OCI-LY3 (cell line): ENCODE measurements around the gene ZHX3.

Source experiments
- H2AFZ ChIP-seq: fragments of 200-600, 300-600 bp; shearing (Covaris generic); 2 replicates; pipeline ENCODE4 v1.6.0; 2014; ENCODE audit warnings: antibody characterized with exemption, low read depth, low read length
- H3K27ac ChIP-seq: fragments of 200-600, 300-600 bp; sonication (generic); 2 replicates; pipeline ENCODE4 v1.5.1; 2014; ENCODE audit warnings: mild to moderate bottlenecking, low read length, moderate library complexity, mixed read lengths
- H3K27me3 ChIP-seq: fragments of 200-600, 300-600 bp; sonication (generic); 2 replicates; pipeline ENCODE4 v1.6.1; 2014; ENCODE audit warnings: low read depth, low read length, mixed read lengths
- H3K36me3 ChIP-seq: fragments of 200-600, 300-600 bp; sonication (generic); replicated peaks from 2 replicates; pipeline ENCODE3; 2014; ENCODE audit warnings: low read depth, low read length, mixed read lengths
- H3K4me1 ChIP-seq: fragments of 300-600, 200-600 bp; sonication (generic); 2 replicates; pipeline ENCODE4 v1.6.1; 2014; ENCODE audit warnings: low read length, mixed read lengths
- H3K4me2 ChIP-seq: fragments of 200-600, 300-600 bp; sonication (generic); 2 replicates; pipeline ENCODE4 v1.6.1; 2014; ENCODE audit warnings: low read length, mixed read lengths
- H3K4me3 ChIP-seq: fragments of 300-600, 200-600 bp; sonication (generic); 2 replicates; pipeline ENCODE4 v1.5.1; 2014; ENCODE audit warnings: antibody characterized with exemption, mild to moderate bottlenecking, low read length, moderate library complexity
- H3K79me2 ChIP-seq: fragments of 300-600, 200-600 bp; shearing (Covaris generic); 2 replicates; pipeline ENCODE4 v1.6.1; 2014; ENCODE audit warnings: mild to moderate bottlenecking, low read length, mixed read lengths
- H3K9ac ChIP-seq: fragments of 300-600, 200-600 bp; shearing (Covaris generic); 2 replicates; pipeline ENCODE4 v1.6.0; 2014; ENCODE audit warnings: mild to moderate bottlenecking, low read length, moderate library complexity
- H3K9me3 ChIP-seq: fragments of 200-600, 300-600 bp; shearing (Covaris generic); 2 replicates; pipeline ENCODE4 v1.6.1; 2014; ENCODE audit warnings: low read length, mixed read lengths; ENCODE audit not compliant: insufficient read depth
- H4K20me1 ChIP-seq: fragments of 200-600, 300-600 bp; sonication (generic); 2 replicates; pipeline ENCODE4 v1.6.1; 2016; ENCODE audit warnings: low read length, mixed read lengths; ENCODE audit not compliant: insufficient read depth
- EZH2phosphoT487 ChIP-seq: fragments of 200-600 bp; shearing (Covaris generic); IDR thresholded peaks from 2 replicates; pipeline ENCODE4 v1.6.1; 2018; ENCODE audit warnings: antibody characterized with exemption, mixed run types, low read depth
- TF ChIP-seq, protein P1 (sequence below): fragments of 200-600, 300-600 bp; sonication (generic); IDR thresholded peaks from 2 replicates; pipeline ENCODE4 v1.5.1; 2014; ENCODE audit warnings: antibody characterized with exemption, low read length, low read depth

ZHX3 gene

GRCh38 chr20:41196653-41197225 is 120.8 kb downstream of the ZHX3 start:
- H3K79me2 ChIP-seq = no peaks in the 10 kb centered on the region
- TF ChIP-seq EZH2phosphoT487 = no peak
- TF ChIP-seq, protein P1, sequence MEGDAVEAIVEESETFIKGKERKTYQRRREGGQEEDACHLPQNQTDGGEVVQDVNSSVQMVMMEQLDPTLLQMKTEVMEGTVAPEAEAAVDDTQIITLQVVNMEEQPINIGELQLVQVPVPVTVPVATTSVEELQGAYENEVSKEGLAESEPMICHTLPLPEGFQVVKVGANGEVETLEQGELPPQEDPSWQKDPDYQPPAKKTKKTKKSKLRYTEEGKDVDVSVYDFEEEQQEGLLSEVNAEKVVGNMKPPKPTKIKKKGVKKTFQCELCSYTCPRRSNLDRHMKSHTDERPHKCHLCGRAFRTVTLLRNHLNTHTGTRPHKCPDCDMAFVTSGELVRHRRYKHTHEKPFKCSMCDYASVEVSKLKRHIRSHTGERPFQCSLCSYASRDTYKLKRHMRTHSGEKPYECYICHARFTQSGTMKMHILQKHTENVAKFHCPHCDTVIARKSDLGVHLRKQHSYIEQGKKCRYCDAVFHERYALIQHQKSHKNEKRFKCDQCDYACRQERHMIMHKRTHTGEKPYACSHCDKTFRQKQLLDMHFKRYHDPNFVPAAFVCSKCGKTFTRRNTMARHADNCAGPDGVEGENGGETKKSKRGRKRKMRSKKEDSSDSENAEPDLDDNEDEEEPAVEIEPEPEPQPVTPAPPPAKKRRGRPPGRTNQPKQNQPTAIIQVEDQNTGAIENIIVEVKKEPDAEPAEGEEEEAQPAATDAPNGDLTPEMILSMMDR = no peak
- H3K36me3 ChIP-seq = peaks cover 4% of the 10 kb centered on the region
- H3K9ac ChIP-seq = no peak overlapping the region
- H3K4me2 ChIP-seq = no peak overlapping the region
- H3K27me3 ChIP-seq = no peaks in the 10 kb centered on the region
- H2AFZ ChIP-seq = no peak overlapping the region
- H3K27ac ChIP-seq = no peak overlapping the region
- no peaks in the 10 kb centered on the region; the same call in 1 of the 2 replicates for H4K20me1 ChIP-seq
- no peak overlapping the region for H3K4me3 ChIP-seq
- H3K4me1 ChIP-seq = peaks cover 7% of the 10 kb centered on the region
- H3K9me3 ChIP-seq = 0 out of 2 replicates have a peak, but pooled peaks cover 6% of the 10 kb centered on the region

GRCh38 chr20:41192575-41192974 is 125.0 kb downstream of the ZHX3 start:
- no peaks in the 10 kb centered on the region for H3K27me3 ChIP-seq
- peaks cover 5% of the 10 kb centered on the region; the same call in 1 of the 2 replicates for H3K9me3 ChIP-seq
- no peak overlapping the region for H3K4me2 ChIP-seq
- H3K36me3 ChIP-seq = peaks cover 3% of the 10 kb centered on the region
- H3K27ac ChIP-seq = no peak overlapping the region
- H4K20me1 ChIP-seq = no peaks in the 10 kb centered on the region; the same call in 1 of the 2 replicates
- peaks cover 7% of the 10 kb centered on the region for H3K4me1 ChIP-seq
- H3K4me3 ChIP-seq = no peak overlapping the region
- no peak overlapping the region for H3K9ac ChIP-seq
- H3K79me2 ChIP-seq = no peaks in the 10 kb centered on the region
- no peak overlapping the region for H2AFZ ChIP-seq
- no peak for TF ChIP-seq EZH2phosphoT487
- TF ChIP-seq, protein P1 = no peak

DNA sequence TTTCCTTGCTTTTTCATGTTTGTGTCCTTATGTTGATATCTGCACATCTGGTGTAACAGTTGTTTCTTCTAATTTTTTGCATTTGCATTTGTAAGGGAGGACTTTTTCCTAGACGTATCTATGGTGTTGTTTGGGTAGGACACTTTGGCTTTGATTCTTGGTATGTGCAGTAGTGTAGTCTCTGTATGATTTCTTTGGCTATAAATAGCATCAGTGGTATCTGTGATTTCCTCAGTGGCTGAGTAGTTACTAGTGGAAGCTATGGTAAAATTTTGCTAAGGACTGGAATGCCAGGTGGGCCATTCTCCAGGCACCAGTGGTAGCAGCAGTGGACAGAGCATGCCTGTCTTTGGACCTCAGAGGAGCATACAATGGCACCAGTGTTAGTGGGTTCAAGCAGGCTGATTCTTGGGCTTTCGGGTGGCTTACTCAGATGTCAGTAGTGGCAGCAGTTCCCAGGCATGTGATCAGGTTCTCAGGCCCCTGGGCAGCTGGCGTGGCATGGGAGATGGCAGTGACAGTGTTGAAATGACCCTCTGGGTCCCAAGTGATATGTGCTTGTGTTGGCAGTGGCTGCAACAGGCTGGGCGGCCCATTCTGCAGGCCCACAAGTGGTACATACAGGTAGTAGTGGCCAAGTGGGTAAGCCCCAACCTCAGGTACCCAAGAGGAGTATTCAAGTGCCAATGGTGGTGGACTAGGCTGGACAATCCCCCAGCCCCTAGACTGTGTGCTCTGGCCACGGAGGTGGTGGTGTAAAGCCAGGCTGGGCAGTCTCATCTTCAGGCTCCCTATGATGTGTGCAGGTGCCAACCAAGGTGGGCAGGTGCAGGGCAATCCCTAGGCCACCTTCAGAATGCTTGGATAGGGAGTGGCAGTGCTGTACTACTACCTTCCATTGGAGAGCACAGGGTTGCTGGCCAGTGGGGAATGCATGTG is 125.7 kb downstream of the ZHX3 start:
- H3K9ac ChIP-seq = no peak overlapping the region
- H2AFZ ChIP-seq = no peak overlapping the region
- H3K27ac ChIP-seq = no peak overlapping the region
- no peak overlapping the region for H3K4me3 ChIP-seq
- H3K9me3 ChIP-seq = peaks cover 5% of the 10 kb centered on the region; the same call in 1 of the 2 replicates
- no peaks in the 10 kb centered on the region; the same call in 1 of the 2 replicates for H4K20me1 ChIP-seq
- no peak for TF ChIP-seq EZH2phosphoT487
- TF ChIP-seq, protein P1 = no peak
- H3K36me3 ChIP-seq = peaks cover 3% of the 10 kb centered on the region
- H3K4me1 ChIP-seq = peaks cover 7% of the 10 kb centered on the region
- no peaks in the 10 kb centered on the region for H3K27me3 ChIP-seq
- no peak overlapping the region for H3K4me2 ChIP-seq
- no peaks in the 10 kb centered on the region for H3K79me2 ChIP-seq

GRCh38 chr20:41187668-41188067 is 129.9 kb downstream of the ZHX3 start:
- Histone ChIP-seq H3K9ac (no peak overlapping the region), H3K4me2 (no peak overlapping the region), H2AFZ (no peak overlapping the region), H3K79me2 (no peaks in the 10 kb centered on the region), H3K27ac (no peak overlapping the region), H3K36me3 (peaks cover 3% of the 10 kb centered on the region), H3K27me3 (no peaks in the 10 kb centered on the region), H3K4me1 (no peaks in the 10 kb centered on the region), H3K4me3 (no peak overlapping the region), H4K20me1 (no peaks in the 10 kb centered on the region), H3K9me3 (peaks cover 5% of the 10 kb centered on the region; the same call in 1 of the 2 replicates)
- no peak for TF ChIP-seq EZH2phosphoT487
- TF ChIP-seq, protein P1 = no peak
